A549 (cell line): ENCODE data around the gene FLNB. TPM values are rescaled to one million over a fixed set of nuclear protein-coding genes. Genes with fewer than 3 reads are reported as not detected.

Experiments used
- ATAC-seq, 2 experiments: fragments of 200-7000 bp in 1 of 2; fragments of >200 bp in 1 of 2; cut with Nextera tagmentation in 1 of 2; cut with Tn5 transposase in 1 of 2; 3 replicates each; pipeline versions ENCODE4 v1.8.0 to v1.9.1; 2018 to 2020; ENCODE audit warnings: mild to moderate bottlenecking in 1 of 2, moderate library complexity in 1 of 2
- CTCF ChIA-PET: fragments of 300-600 bp; sonication (Branson Sonifier 250); formaldehyde crosslinking; extraction: SDS; loops from one replicate; lab custom pipeline; 2021; ENCODE audit warnings: antibody characterized with exemption, inconsistent platforms; lab: Yijun Ruan, JAX
- POLR2A ChIA-PET: fragments of 350-600 bp; formaldehyde crosslinking; extraction: SDS; loops from one replicate; lab custom pipeline; 2021; ENCODE audit warnings: antibody characterized with exemption, inconsistent platforms; lab: Yijun Ruan, JAX
- DNase-seq, 2 experiments: peaks; one replicate each; pipeline versions ENCODE4 v3.0.0 to v3.0.0-alpha.2; 2011 to 2016; ENCODE audit warnings: low read depth in 1 of 2, low spot score in 1 of 2
- FAIRE-seq: peaks from 2 replicates; lab custom pipeline; 2011; peaks lifted over from hg19 to GRCh38; lab: Jason Lieb, UNC
- H3K27ac ChIP-seq, 2 experiments: fragments of >200 bp; sonication (Bioruptor Twin); formaldehyde crosslinking; 3 replicates each; pipeline ENCODE4 v1.5.1; 2016 to 2017
- H3K4me1 ChIP-seq: fragments of >200 bp; sonication (Bioruptor Twin); formaldehyde crosslinking; 3 replicates; pipeline ENCODE4 v1.6.1; 2016
- H3K4me2 ChIP-seq: fragments of >200 bp; sonication (Bioruptor Twin); formaldehyde crosslinking; 3 replicates; pipeline ENCODE4 v1.6.1; 2016
- H3K4me3 ChIP-seq: fragments of >200 bp; sonication (Bioruptor Twin); formaldehyde crosslinking; 3 replicates; pipeline ENCODE4 v1.5.1; 2016
- H3K9me3 ChIP-seq: fragments of >200 bp; sonication (Bioruptor Twin); formaldehyde crosslinking; 3 replicates; pipeline ENCODE4 v1.6.1; 2016
- CHD2 ChIP-seq: fragments of 150-350 bp; IDR thresholded peaks from 2 replicates; pipeline ENCODE4 v1.6.1; 2014; ENCODE audit warnings: low read length; ENCODE audit not compliant: partially characterized antibody
- EHMT2 ChIP-seq: fragments of 200-600 bp; sonication (generic); IDR thresholded peaks from 2 replicates; pipeline ENCODE4 v1.6.1; 2016; ENCODE audit warnings: antibody characterized with exemption, low read depth, mild to moderate bottlenecking, moderate library complexity
- FOSB ChIP-seq: fragments of 250-450 bp; sonication (Bioruptor Pico); IDR thresholded peaks from 2 replicates; pipeline ENCODE4 v1.5.0; 2020; ENCODE audit warnings: mild to moderate bottlenecking, moderate library complexity
- JUN ChIP-seq, 2 experiments: fragments of >200 bp; sonication (Bioruptor Twin); formaldehyde crosslinking; IDR thresholded peaks; 2 replicates in 1 of 2; 3 replicates in 1 of 2; pipeline ENCODE4 v1.6.1; 2016 to 2017
- NFE2L2 ChIP-seq: fragments of 150-350 bp; conservative IDR thresholded peaks from 2 replicates; pipeline ENCODE4 v1.6.1; 2014; ENCODE audit warnings: low read length
- POLR2A ChIP-seq: IDR thresholded peaks from 2 replicates; pipeline ENCODE4 v1.6.1; 2012; ENCODE audit warnings: mild to moderate bottlenecking, low read length
- RAD21 ChIP-seq, 2 experiments: fragments of >200 bp in 1 of 2; sonication (Bioruptor Twin) in 1 of 2; formaldehyde crosslinking in 1 of 2; IDR thresholded peaks in 1 of 2; conservative IDR thresholded peaks in 1 of 2; 2 replicates in 1 of 2; 3 replicates in 1 of 2; pipeline ENCODE4 v1.6.1; 2012 to 2018; ENCODE audit warnings: inconsistent platforms in 1 of 2
- RCOR1 ChIP-seq: fragments of 150-350 bp; IDR thresholded peaks from 2 replicates; pipeline ENCODE4 v1.6.1; 2014; ENCODE audit warnings: antibody characterized with exemption, low read length, low read depth
- RNF2 ChIP-seq: fragments of 200-600 bp; sonication (generic); IDR thresholded peaks from 2 replicates; pipeline ENCODE4 v1.6.1; 2016; ENCODE audit warnings: low read depth, mild to moderate bottlenecking, antibody characterized with exemption, moderate library complexity, borderline replicate concordance
- SREBF2 ChIP-seq: fragments of 450-650 bp; IDR thresholded peaks from 2 replicates; pipeline ENCODE4 v1.6.1; 2014; ENCODE audit warnings: mild to moderate bottlenecking, moderate library complexity
- TFCP2L1 ChIP-seq: fragments of 250-450 bp; sonication (Bioruptor Pico); IDR thresholded peaks from 2 replicates; pipeline ENCODE4 v1.5.0; 2021; ENCODE audit warnings: mild to moderate bottlenecking
- TP53 ChIP-seq: fragments of 250-450 bp; sonication (Bioruptor Pico); IDR thresholded peaks from 2 replicates; pipeline ENCODE4 v1.5.0; 2021; ENCODE audit warnings: mild to moderate bottlenecking, moderate library complexity
- ZNF302 ChIP-seq: fragments of 250-450 bp; sonication (Bioruptor Pico); IDR thresholded peaks from 2 replicates; pipeline ENCODE4 v1.9.0; 2021; ENCODE audit warnings: inconsistent platforms, mild to moderate bottlenecking, moderate library complexity
- ZSCAN20 ChIP-seq: fragments of 250-450 bp; sonication (Bioruptor Pico); IDR thresholded peaks from 2 replicates; pipeline ENCODE4 v1.8.0; 2022; ENCODE audit warnings: mild to moderate bottlenecking, moderate library complexity
- WGBS: methylation state at CpG from one replicate; pipeline ENCODE4 v1.1.6; 2017; ENCODE audit errors: missing lambda C conversion rate; 5-methylcytosine and 5-hydroxymethylcytosine counted together
- polyA plus RNA-seq, 4 experiments: library from polyadenylated mRNA; depleted of rRNA in 3 of 4; stranded (reverse); fragments of >200 nt; fragmentation: RNase III in 1 of 4; extraction: RNeasy Plus Mini Kit Qiagen cat#74134 plus additional on column Dnase treatment in 1 of 4; gene quantifications; 2 replicates in 3 of 4; 3 replicates in 1 of 4; pipeline ENCODE4 v1.2.3, GENCODE V29; 2011 to 2017
- TF ChIP-seq, protein P1 (sequence below): fragments of 450-650 bp; IDR thresholded peaks from 2 replicates; pipeline ENCODE4 v1.6.1; 2014; ENCODE audit warnings: antibody characterized with exemption
- TF ChIP-seq, protein P2 (sequence below): fragments of >200 bp; sonication (Bioruptor Twin); formaldehyde crosslinking; IDR thresholded peaks from 3 replicates; pipeline ENCODE4 v1.6.1; 2016
- TF ChIP-seq, protein P3 (sequence below): IDR thresholded peaks from 2 replicates; pipeline ENCODE4 v1.6.1; 2012
- TF ChIP-seq, protein P4 (sequence below): fragments of 200-600 bp; sonication (generic); IDR thresholded peaks from 2 replicates; pipeline ENCODE4 v1.6.1; 2016; ENCODE audit warnings: antibody characterized with exemption, mild to moderate bottlenecking, moderate library complexity

FLNB gene
- polyA plus RNA-seq, 2 of the 4 experiments (the other 2 are of a cell fraction): 235 to 439 TPM

- peaks cover 42% of the 10 kb centered on the region for H3K4me1 ChIP-seq
- ATAC-seq (peak; percentile 32 to 65; a peak in 4 of 6 replicates), DNase-seq (peak in 1 of 2 experiments; percentile 42), FAIRE-seq (no peak)
- CTCF ChIA-PET: interaction anchor here (1.3 to 1.6 kb wide), 3 partner anchors 49 to 207 kb away, joined by 3 to 4 read pairs (median 4); no protein-coding TSS in a partner anchor
- H3K4me3 ChIP-seq: no peak overlapping the region
- TF ChIP-seq, protein P1, sequence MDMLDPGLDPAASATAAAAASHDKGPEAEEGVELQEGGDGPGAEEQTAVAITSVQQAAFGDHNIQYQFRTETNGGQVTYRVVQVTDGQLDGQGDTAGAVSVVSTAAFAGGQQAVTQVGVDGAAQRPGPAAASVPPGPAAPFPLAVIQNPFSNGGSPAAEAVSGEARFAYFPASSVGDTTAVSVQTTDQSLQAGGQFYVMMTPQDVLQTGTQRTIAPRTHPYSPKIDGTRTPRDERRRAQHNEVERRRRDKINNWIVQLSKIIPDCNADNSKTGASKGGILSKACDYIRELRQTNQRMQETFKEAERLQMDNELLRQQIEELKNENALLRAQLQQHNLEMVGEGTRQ: peak; percentile 54
- TF ChIP-seq CHD2: no peak
- WGBS: 100% methylated on average over 1 of the region's 4 CpGs
- peak overlapping the region; percentile 62 to 86 for H3K27ac ChIP-seq
- peak overlapping the region; percentile 47 for H3K4me2 ChIP-seq
- H3K9me3 ChIP-seq: no peaks in the 10 kb centered on the region
- POLR2A ChIA-PET: no interaction called here
These were observed 48.1 kb upstream of the FLNB start for GRCh38 chr3:57960174-57960505.

DNA sequence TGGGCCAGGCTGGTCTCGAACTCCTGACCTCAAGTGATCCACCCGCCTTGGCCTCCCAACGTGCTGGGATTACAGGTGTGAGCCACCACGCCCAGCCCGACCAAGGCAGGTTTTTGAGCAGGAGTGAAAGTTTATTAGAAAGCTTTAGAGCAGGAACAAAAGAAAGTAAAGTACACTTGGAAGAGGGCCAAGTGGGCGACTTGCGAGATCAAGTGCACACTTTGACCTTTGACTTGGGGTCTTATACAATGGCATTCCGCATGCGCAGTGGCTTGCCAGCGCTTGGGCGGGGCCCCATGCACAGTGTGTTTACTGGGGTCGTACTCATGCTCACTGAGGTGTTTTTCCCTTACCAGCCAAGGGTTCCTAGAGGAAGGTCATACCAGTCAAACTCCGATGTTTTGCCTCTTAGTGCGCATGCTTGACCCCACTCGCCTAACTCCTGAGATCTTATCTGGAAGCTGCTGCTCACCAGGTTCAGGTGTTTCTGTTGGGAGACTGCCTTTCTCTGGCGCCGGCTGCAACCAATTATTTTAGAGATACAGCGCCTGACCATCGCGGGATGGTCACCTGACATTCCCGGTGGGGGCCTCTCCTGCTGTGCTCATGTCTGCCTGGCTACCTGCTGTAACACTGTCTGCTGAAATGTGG lies 46.9 kb upstream of the FLNB start:
- no peak for FAIRE-seq
- peaks cover 38% of the 10 kb centered on the region for H3K4me1 ChIP-seq
- TF ChIP-seq POLR2A (no peak), TFCP2L1 (CRISPR knock-in tag) (no peak), RNF2 (no peak), TP53 (no peak), SREBF2 (no peak), CHD2 (no peak), RCOR1 (no peak), RAD21 (conservative IDR thresholded peaks at IDR 0.05 in 1 of 2, IDR thresholded peaks at IDR 0.05 in 1 of 2) (no peak), FOSB (no peak), JUN (IDR thresholded peaks at IDR 0.05) (no peak), EHMT2 (no peak), ZNF302 (CRISPR knock-in tag) (no peak), NFE2L2 (no peak), ZSCAN20 (CRISPR knock-in tag) (no peak)
- TF ChIP-seq, protein P2, sequence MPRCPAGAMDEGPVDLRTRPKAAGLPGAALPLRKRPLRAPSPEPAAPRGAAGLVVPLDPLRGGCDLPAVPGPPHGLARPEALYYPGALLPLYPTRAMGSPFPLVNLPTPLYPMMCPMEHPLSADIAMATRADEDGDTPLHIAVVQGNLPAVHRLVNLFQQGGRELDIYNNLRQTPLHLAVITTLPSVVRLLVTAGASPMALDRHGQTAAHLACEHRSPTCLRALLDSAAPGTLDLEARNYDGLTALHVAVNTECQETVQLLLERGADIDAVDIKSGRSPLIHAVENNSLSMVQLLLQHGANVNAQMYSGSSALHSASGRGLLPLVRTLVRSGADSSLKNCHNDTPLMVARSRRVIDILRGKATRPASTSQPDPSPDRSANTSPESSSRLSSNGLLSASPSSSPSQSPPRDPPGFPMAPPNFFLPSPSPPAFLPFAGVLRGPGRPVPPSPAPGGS: no peak
- TF ChIP-seq, protein P3, sequence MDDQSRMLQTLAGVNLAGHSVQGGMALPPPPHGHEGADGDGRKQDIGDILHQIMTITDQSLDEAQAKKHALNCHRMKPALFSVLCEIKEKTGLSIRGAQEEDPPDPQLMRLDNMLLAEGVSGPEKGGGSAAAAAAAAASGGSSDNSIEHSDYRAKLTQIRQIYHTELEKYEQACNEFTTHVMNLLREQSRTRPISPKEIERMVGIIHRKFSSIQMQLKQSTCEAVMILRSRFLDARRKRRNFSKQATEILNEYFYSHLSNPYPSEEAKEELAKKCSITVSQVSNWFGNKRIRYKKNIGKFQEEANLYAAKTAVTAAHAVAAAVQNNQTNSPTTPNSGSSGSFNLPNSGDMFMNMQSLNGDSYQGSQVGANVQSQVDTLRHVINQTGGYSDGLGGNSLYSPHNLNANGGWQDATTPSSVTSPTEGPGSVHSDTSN: no peak
- TF ChIP-seq, protein P4, sequence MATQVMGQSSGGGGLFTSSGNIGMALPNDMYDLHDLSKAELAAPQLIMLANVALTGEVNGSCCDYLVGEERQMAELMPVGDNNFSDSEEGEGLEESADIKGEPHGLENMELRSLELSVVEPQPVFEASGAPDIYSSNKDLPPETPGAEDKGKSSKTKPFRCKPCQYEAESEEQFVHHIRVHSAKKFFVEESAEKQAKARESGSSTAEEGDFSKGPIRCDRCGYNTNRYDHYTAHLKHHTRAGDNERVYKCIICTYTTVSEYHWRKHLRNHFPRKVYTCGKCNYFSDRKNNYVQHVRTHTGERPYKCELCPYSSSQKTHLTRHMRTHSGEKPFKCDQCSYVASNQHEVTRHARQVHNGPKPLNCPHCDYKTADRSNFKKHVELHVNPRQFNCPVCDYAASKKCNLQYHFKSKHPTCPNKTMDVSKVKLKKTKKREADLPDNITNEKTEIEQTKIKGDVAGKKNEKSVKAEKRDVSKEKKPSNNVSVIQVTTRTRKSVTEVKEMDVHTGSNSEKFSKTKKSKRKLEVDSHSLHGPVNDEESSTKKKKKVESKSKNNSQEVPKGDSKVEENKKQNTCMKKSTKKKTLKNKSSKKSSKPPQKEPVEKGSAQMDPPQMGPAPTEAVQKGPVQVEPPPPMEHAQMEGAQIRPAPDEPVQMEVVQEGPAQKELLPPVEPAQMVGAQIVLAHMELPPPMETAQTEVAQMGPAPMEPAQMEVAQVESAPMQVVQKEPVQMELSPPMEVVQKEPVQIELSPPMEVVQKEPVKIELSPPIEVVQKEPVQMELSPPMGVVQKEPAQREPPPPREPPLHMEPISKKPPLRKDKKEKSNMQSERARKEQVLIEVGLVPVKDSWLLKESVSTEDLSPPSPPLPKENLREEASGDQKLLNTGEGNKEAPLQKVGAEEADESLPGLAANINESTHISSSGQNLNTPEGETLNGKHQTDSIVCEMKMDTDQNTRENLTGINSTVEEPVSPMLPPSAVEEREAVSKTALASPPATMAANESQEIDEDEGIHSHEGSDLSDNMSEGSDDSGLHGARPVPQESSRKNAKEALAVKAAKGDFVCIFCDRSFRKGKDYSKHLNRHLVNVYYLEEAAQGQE: no peak
- TF ChIP-seq, all 56 proteins: peak for 0
- no peak for ATAC-seq
- Histone ChIP-seq H3K9me3 (no peaks in the 10 kb centered on the region), H3K27ac (peak overlapping the region; percentile 81 to 86), H3K4me2 (no peak overlapping the region), H3K4me3 (no peak overlapping the region)
- WGBS: 77% methylated on average over 21 of the region's 21 CpGs
- no peak for DNase-seq
- ChIA-PET CTCF (interaction anchor here (0.5 to 3.0 kb wide), 24 partner anchors 9 to 216 kb away, joined by 3 to 22 read pairs (median 6); no protein-coding TSS in a partner anchor), POLR2A (no interaction called here)
